HG03103 (cell line): Measurements from ENCODE around the gene PTPRN2.
"Not testable (repeated sequence)": the region's sequence is repeated elsewhere in the genome, so short reads cannot be mapped to it uniquely, and the experiment has no call there.

Experiments used
- ATAC-seq: cut with Tn5 transposase; IDR thresholded peaks from one replicate; pipeline ENCODE4 v1.9.1; 2021; ENCODE audit warnings: low read depth; ENCODE audit not compliant: unreplicated experiment

Gene PTPRN2

DNA sequence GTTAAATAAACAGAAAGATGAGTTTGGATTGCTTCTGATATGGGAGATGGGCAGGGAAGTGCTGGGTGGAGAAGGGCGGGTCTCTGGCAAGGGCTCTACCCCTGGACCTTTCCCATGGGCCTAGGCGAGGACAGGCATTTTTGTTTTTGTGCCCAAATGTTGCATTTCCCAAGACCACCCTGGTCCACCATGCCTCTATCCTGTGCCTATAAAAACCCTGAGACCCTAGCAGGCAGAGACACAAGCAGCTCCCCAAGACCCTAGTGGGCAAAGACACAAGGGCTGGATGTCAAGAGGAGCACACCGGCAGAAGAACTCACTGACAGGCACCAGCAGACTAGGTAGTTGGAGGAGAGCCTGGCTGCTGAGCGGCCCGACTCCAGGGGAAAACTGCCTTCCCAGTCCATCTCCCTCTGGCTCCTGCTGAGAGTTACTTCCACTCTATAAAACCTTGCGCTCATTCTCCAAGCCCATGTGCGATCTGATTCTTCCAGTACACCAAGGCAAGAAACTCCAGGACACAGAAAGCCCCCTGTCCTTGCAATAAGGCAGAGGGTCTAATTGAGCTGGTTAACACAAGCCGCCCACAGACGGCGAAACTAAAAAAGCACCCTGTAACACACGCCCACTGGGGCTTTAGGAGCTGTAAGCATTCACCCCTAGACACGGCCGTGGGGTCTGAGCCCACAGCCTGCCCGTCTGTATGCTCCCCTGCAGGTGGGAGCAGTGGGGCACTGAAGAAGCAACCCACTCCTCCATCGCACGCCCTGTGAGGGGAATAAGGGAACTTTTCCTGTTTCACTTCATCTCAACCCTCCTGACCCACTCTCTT lies 291.4 kb downstream of the PTPRN2 start:
- ATAC-seq: no peak

- not testable (repeated sequence) for ATAC-seq
Observed at GRCh38 chr7:158294468-158295215, 293.0 kb downstream of the PTPRN2 start.

GRCh38 chr7:158292948-158293347 lies 294.7 kb downstream of the PTPRN2 start:
- ATAC-seq: no peak

- no peak for ATAC-seq
Observed at GRCh38 chr7:158291998-158292397, 295.6 kb downstream of the PTPRN2 start.

DNA sequence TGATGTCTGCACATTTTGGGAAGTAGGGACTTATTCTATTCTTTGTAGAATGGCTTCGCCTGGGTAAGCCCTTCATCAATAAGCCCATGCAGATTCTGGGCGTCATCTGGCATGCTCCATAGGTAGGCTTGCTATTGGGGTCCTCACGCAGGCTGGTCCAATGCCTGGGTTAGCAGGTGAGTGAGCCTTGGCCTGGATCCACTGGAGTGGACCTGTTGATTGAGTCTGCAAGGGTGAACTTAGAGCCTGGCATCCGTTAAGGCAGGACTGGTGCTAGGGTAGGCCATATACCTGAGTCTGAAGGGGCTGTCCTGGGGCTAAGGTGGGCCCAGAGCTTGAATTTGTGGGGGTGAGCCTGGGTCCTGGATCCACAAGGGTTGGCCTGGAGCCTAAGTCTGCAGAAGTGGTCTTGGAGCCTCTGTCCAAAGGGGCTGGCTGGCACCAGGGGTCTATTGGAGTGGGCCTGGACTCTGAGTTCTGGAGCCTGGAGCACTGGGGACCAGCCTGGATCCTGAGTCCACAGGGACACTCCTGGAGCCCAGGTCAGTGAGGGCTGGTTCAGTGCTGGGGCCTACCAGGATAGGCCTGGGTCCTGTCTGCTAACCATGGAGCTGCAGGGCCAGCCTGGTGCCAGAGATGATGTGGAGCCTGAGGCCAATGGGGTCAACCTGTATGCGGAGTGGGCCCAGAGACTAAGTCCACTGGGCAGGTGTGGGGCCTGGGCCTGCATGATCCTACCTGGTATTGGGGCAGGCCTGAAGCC lies 297.7 kb downstream of the PTPRN2 start:
- no peak for ATAC-seq

DNA sequence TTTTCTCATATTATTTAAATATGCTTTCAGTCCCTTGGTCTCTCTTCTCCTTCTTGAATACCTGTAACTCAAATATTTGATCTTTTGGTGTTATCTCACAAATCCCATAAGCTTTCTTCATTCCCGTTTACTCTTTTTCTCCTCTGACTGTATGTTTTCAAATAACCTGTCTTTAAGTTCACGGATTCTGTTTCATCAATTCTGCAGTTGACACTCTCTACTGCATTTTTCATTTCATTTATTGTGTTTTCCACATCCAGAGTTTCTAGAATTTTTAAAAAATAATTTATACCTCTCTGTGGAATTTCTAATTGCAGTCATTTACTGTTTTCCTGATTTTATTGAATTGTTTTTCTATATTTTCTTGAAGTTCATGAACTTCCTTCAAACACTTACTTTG lies 298.4 kb downstream of the PTPRN2 start:
- ATAC-seq: no peak

GRCh38 chr7:158286210-158286609 lies 301.4 kb downstream of the PTPRN2 start:
- no peak for ATAC-seq

GRCh38 chr7:158285383-158285770 lies 302.2 kb downstream of the PTPRN2 start:
- ATAC-seq: no peak

DNA sequence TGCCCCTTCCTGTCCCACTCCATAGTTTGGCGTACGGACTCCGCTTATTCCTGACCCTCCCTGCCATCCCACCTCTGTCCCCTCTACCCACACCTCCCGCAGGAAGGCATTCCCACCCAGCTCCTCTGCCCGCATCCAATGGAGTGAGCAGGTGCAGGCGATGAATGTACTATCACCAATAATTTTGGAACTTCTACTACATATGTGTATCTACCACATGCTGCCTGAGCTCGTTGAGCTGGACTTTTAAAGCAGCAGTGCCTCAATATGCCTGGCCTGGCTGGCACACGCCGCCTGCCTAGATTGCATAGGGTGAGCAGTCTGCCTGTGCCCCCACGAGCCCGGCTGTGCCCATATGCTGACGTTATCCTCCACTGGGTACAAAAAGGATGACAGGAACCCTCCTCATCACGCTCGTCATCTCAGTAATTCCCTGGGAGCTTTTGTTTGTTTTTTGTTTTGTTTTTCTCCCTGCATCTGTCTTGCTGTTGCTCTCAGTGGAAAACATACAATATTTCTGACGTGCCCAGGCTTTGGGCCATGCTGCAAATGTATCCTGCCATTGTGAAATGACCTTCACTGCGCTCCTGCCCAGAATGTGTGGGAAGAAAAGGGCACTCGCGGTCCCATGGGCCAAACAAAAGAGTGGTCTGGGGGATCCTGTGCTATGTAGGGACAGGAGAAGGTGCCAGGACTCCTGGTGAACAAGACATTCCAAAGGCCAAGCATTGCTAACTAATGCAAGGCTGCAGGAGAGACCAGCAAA lies 302.8 kb downstream of the PTPRN2 start:
- no peak for ATAC-seq

GRCh38 chr7:158284121-158284520 lies 303.5 kb downstream of the PTPRN2 start:
- no peak for ATAC-seq

DNA sequence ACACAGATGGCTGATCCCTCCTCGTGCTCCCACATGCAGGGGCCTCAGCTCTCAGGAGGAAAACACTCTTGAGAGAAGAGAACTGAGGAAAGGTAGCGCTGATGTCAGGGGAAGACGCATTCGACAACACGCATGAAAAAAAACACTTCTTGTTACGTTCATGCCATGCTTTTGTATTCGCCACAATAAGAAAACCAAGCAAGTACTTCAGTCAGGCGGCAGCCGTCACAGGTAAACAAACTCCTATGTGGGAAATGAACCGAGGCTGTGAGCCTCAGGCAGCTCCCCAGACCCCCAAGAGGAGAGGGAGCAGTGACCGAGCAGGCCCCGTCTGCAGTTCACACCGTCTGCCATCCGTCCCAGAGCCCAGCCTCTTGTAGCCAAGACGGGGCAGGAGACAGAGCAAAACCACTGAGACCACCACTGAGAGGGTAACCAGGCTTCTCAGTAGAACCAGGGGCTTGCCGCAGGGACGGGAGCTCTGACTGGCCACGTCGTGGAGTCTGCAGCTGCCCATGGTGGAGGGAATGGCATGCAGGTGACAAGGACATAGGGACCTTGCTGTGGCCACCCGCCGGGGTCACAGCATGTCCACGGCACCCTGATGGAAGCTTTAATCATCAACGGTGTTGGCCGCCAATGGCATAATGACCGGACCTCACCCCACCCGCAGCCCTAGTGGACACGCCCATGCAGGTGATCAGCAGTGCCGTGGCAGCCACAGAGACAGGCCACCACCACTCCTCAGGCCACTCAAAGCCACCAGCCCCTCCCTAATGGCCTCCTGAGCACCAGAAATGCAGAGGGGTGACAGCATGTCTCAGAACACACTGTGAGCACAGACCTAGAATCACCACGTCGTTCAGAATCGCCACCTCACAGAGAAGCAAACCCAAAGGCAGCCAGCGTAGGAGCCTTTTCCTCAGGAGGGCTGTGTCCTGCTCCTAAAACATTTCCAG lies 304.3 kb downstream of the PTPRN2 start:
- ATAC-seq: no peak

- no peak for ATAC-seq
Observed at GRCh38 chr7:158282461-158283001, 305.1 kb downstream of the PTPRN2 start.

DNA sequence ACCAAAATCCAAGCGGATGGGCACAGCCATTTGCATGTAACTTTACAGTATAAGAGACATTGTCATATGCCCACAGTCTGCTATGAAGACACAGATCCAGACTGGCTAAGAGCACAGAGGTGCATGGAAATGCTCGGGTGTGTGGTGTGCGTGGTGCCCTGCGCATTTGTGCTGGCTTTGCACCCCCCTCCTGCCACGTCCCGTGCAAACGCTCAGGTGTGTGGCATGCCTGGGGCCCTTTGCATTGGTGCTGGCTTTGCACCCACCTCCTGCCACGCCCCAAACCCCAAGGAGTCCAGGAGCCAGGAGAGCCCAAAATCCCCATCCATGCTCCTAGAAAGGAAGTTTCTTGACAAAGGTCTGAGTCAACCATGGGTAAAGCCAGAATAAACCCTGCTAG lies 306.2 kb downstream of the PTPRN2 start:
- ATAC-seq: no peak

GRCh38 chr7:158280448-158281144 lies 307.0 kb downstream of the PTPRN2 start:
- no peak for ATAC-seq

- no peak for ATAC-seq
Observed at GRCh38 chr7:158279539-158280447, 307.8 kb downstream of the PTPRN2 start.

- no peak for ATAC-seq
Observed at GRCh38 chr7:158278745-158279320, 308.8 kb downstream of the PTPRN2 start.
